Middle frontal gyrus (tissue), 1 donor: ENCODE results near the gene IFNL1.
"Not testable (repeated sequence)": the region's sequence is repeated elsewhere in the genome, so short reads cannot be mapped to it uniquely, and the experiment has no call there.

Experiments used
- DNase-seq: peaks from one replicate; pipeline ENCODE4 v3.0.0-alpha.2; 2015; ENCODE audit warnings: low spot score; ENCODE audit errors: extremely low spot score

IFNL1 gene

DNA sequence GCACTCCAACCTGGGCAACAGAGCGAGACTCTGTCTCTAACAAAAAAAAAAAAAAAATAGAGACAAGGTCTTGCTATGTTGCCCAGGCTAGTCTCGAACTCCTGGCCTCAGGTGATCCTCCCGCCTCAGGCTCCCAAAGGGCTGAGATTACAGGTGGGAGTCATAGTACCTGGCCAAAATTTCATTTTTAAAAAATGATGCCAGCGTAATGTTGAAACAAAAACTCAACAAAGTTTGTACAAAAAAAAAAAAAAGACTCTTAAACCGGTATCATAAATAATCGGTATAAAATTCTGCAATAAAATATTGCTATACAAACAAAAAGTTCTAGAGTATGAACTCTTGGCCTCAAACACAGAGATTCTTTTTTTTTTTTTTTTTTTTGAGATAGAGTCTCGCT, 36.1 kb downstream of the IFNL1 start:
- no peak for DNase-seq

GRCh38 chr19:39332738-39333137, 36.5 kb downstream of the IFNL1 start:
- DNase-seq: not testable (repeated sequence)

GRCh38 chr19:39333507-39333906, 37.3 kb downstream of the IFNL1 start:
- no peak for DNase-seq

- no peak for DNase-seq
Measured at GRCh38 chr19:39334444-39334976, 38.3 kb downstream of the IFNL1 start.

- DNase-seq: no peak
Measured at GRCh38 chr19:39335168-39335548, 39.0 kb downstream of the IFNL1 start.

GRCh38 chr19:39336483-39336882, 40.3 kb downstream of the IFNL1 start:
- DNase-seq: no peak

- DNase-seq: no peak
Measured at GRCh38 chr19:39339674-39340073, 43.5 kb downstream of the IFNL1 start.

DNA sequence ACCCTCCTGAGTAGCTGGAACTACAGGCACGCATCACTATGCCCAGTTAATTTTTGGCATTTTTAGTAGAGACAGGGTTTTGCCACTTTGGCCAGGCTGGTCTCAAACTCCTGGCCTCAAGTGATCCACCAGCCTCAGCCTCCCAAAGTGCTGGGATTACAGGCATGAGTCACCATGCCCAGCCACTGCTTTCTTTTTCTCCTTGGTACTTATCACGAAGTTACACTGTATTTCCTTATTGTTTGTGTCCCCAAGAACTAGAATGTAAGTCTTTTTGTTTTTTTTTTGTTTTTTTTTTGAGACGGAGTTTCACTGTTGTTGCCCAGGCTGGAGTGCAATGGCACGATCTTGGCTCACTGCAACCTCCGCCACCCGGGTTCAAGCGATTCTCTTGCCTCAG, 43.9 kb downstream of the IFNL1 start:
- DNase-seq: not testable (repeated sequence)

- DNase-seq: no peak
Measured at GRCh38 chr19:39341129-39341718, 45.0 kb downstream of the IFNL1 start.

- peak; percentile 94 for DNase-seq
Measured at GRCh38 chr19:39341719-39342604, 45.8 kb downstream of the IFNL1 start, which contains the start of gene SAMD4B. SAMD4B (plus strand) TSS chr19:39342421; CDS start chr19:39356894, 14,473 bp downstream.

- DNase-seq: no peak
Measured at GRCh38 chr19:39342647-39343305, 46.6 kb downstream of the IFNL1 start.

DNA sequence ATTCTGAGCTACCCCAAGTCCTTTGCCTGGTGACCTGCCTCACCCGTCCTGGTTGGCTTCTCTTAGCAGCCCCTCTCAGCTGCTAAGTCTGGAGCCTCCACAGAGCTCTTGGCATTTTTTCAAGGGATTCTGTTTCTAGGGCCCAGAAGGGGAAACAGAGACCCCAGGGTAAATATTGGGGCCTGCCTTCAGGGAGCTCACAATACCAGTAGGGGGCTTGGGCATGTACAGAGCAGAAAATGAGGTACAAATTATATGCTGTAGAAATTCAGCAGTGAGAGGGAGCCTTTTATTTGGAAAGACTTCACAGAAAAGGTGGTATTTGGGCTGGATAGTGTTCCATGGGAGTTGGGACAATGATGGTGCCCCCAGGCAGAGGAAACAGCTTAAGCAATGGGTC, 49.7 kb downstream of the IFNL1 start:
- no peak for DNase-seq

DNA sequence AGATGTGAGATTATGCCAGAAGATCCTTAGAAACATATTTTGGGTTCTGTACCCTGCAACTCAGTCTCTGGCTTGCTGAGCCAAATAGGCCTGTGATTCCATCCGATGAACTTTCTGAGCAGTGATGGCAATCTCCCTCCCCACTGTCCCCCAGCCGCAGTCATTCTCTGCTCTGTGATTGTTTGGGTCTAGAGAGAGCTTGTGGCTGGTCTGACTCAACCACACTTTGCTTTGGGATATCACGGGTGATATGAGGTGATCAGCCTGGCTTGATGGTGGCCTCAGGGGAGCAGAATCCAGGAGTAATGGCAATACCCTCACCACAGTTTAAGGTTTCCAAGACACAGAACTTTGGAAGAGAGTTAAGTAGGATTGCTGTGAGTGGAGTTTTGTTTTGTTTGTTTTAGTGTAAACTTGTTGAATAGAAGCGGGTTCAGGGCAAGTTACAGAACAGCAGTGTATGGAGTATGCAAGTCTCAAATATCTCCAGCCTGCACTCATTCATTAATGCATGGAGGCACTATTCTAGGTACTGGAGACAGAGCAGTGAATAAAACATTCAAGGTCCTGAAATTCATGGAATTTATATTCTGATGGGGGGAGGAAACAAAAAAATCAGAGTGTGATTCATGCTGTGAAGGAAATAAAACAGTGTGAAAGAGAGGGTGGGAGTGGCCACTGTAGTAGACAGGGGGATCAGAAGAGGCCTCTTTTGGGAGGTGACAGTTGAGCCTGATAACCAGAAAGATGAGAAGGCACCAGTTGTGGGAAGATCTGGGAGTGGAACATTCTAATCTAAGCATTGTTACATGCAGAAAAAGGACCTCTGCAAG, 51.3 kb downstream of the IFNL1 start:
- no peak for DNase-seq
